Panc1 (cell line): ENCODE measurements around the gene NUP93. TPM values are rescaled to one million over a fixed set of nuclear protein-coding genes. Genes with fewer than 3 reads are reported as not detected.

ENCODE experiments used
- ATAC-seq: fragments of 200-7000 bp; cut with Tn5 transposase; 2 replicates; pipeline ENCODE4 v1.9.1; 2020; ENCODE audit warnings: mild to moderate bottlenecking, moderate library complexity
- BruUV-seq: library from RNA; stranded (reverse); fragments of 400-500 nt; replicated peaks from 2 replicates; lab custom pipeline; 2021; lab: Mats Ljungman, UMichigan
- CTCF ChIA-PET: fragments of 300-600 bp; sonication (Branson Sonifier 250); formaldehyde crosslinking; loops from one replicate; lab custom pipeline; 2022; ENCODE audit warnings: antibody characterized with exemption; lab: Charles Lee
- POLR2A ChIA-PET: fragments of 300-600 bp; sonication (Branson Sonifier 250); formaldehyde crosslinking; loops from one replicate; lab custom pipeline; 2022; ENCODE audit warnings: antibody characterized with exemption; lab: Charles Lee
- DNase-seq: peaks from one replicate; pipeline ENCODE4 v3.0.0-alpha.2; 2010; ENCODE audit warnings: low read depth, low spot score
- H3K27ac ChIP-seq: 2 replicates; pipeline ENCODE4 v1.5.1; 2011; ENCODE audit warnings: mild to moderate bottlenecking, low read length, inconsistent platforms
- H3K27me3 ChIP-seq: fragments of 200-500 bp; sonication (Bioruptor generic); 2 replicates; pipeline ENCODE4 v1.6.0; 2014; ENCODE audit warnings: low read length, inconsistent platforms; ENCODE audit not compliant: control insufficient read depth, insufficient read depth
- H3K36me3 ChIP-seq: fragments of 200-500 bp; sonication (Bioruptor generic); 2 replicates; pipeline ENCODE4 v1.5.1; 2014; ENCODE audit warnings: inconsistent platforms, mild to moderate bottlenecking, low read length, moderate library complexity; ENCODE audit not compliant: control insufficient read depth, insufficient read depth
- H3K4me1 ChIP-seq: 2 replicates; pipeline ENCODE4 v1.5.1; 2011; ENCODE audit warnings: inconsistent platforms, mild to moderate bottlenecking, low read length, moderate library complexity; ENCODE audit not compliant: control insufficient read depth, insufficient read depth
- H3K4me3 ChIP-seq, 2 experiments: 2 replicates each; pipeline ENCODE4 v1.5.1; 2011 to 2012; ENCODE audit warnings: low read depth in 2 of 2, low read length in 2 of 2, mild to moderate bottlenecking in 2 of 2, inconsistent platforms in 1 of 2, moderate library complexity in 1 of 2
- H3K9me3 ChIP-seq: fragments of 200-500 bp; sonication (Bioruptor generic); 2 replicates; pipeline ENCODE4 v1.5.1; 2014; ENCODE audit warnings: low read depth, mild to moderate bottlenecking, inconsistent platforms, low read length, moderate library complexity; ENCODE audit not compliant: control insufficient read depth, insufficient read depth
- CTCF ChIP-seq: fragments of 450-650 bp; IDR thresholded peaks from 2 replicates; pipeline ENCODE4 v1.5.1; 2017; ENCODE audit warnings: mild to moderate bottlenecking
- POLR2AphosphoS5 ChIP-seq: IDR thresholded peaks from 2 replicates; pipeline ENCODE4 v1.6.1; 2012; ENCODE audit warnings: mild to moderate bottlenecking, low read depth, low read length, moderate library complexity
- REST ChIP-seq, 2 experiments: IDR thresholded peaks; 2 replicates each; pipeline ENCODE4 v1.6.1; 2011 to 2012; ENCODE audit warnings: low read depth in 2 of 2, control low read depth in 1 of 2, low read length in 1 of 2, mild to moderate bottlenecking in 1 of 2, moderate library complexity in 1 of 2; ENCODE audit not compliant: insufficient read depth in 1 of 2
- SIN3A ChIP-seq: IDR thresholded peaks from 2 replicates; pipeline ENCODE4 v1.6.1; 2012; ENCODE audit warnings: low read depth, mild to moderate bottlenecking, low read length, moderate library complexity, borderline replicate concordance; ENCODE audit not compliant: insufficient read depth
- TCF7L2 ChIP-seq: IDR thresholded peaks from 2 replicates; pipeline ENCODE4 v1.6.1; 2011; ENCODE audit warnings: mild to moderate bottlenecking, low read depth, low read length, inconsistent platforms
- in situ Hi-C: cut with HindIII; loops from 2 replicates; pipeline ENCODE4 v1.10.0; 2016; ENCODE audit warnings: low sequenced_read_pairs, low pct_unique_long_range_greater_than_20kb
- intact Hi-C: fragments of 100-400 bp; cut with micrococcal nuclease; formaldehyde crosslinking; loops from one replicate; pipeline ENCODE4 v1.10.0; 2022; ENCODE audit not compliant: unreplicated experiment
- total RNA-seq: library from RNA; stranded (reverse); gene quantifications from one replicate; pipeline ENCODE4 v1.2.1, GENCODE V29; 2021; ENCODE audit not compliant: unreplicated experiment

Gene NUP93
- total RNA-seq, 1 experiment from 2014 or later = 88.5 TPM

DNA sequence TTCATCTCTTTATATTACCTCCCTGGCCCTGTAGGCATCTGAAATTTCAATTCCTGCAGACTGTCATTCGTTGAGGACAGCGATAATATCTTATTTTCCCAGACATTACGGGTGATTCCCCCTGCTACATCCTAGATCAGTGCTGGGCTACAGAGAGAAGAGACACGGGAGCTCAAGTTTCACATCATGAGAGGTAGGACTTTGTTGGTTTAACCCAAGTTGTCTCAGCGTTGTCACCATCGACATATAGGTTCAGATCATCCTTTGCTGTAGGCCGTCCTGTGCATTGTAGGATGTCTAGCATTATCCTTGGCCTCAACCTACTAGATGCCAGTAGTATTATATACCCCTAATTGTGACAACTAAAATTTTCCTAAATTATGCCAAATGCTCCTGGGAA lies 28.4 kb upstream of the NUP93 start:
- Histone ChIP-seq H3K27me3 (no peaks in the 10 kb centered on the region), H3K36me3 (no peaks in the 10 kb centered on the region), H3K4me3 (no peak overlapping the region), H3K27ac (no peak overlapping the region; the same call in 1 of the 2 replicates), H3K9me3 (peaks cover 3% of the 10 kb centered on the region; the same call in 1 of the 2 replicates), H3K4me1 (no peaks in the 10 kb centered on the region)
- ATAC-seq (no peak), DNase-seq (no peak)
- TF ChIP-seq CTCF (no peak), TCF7L2 (no peak), SIN3A (no peak), POLR2AphosphoS5 (no peak), REST (IDR thresholded peaks at IDR 0.05; ENCODE audit: insufficient read depth in 1 of 2, low read depth in 2 of 2, low read length in 1 of 2) (no peak)
- in situ Hi-C loops = no loop called here
- ChIA-PET CTCF (interaction anchor here (0.6 to 1.9 kb wide), 7 partner anchors 18 to 184 kb away, joined by 3 to 12 read pairs (median 5); no protein-coding TSS in a partner anchor), POLR2A (interaction anchor here (0.7 kb wide), 1 partner anchor 24 kb away, joined by 6 read pairs; no protein-coding TSS in a partner anchor)
- BruUV-seq = no TSS peak
- intact Hi-C loops = loop anchor here (5.0 kb wide), 2 partner anchors 94 to 189 kb away; partner anchors contain the start of gene MT2A

- ChIA-PET POLR2A (no interaction called here), CTCF (interaction anchor here (1.9 kb wide), 1 partner anchor 99 kb away, joined by 12 read pairs; no protein-coding TSS in a partner anchor)
- no peaks in the 10 kb centered on the region for H3K36me3 ChIP-seq
- no peaks in the 10 kb centered on the region for H3K27me3 ChIP-seq
- H3K4me1 ChIP-seq = no peaks in the 10 kb centered on the region
- no peaks in the 10 kb centered on the region for H3K9me3 ChIP-seq
- intact Hi-C loops = loop anchor here (5.0 kb wide), 2 partner anchors 96 to 191 kb away; partner anchors contain the start of gene MT2A
- no peak for TF ChIP-seq TCF7L2
- TF ChIP-seq SIN3A = no peak
- TF ChIP-seq REST (IDR thresholded peaks at IDR 0.05; ENCODE audit: insufficient read depth in 1 of 2, low read depth in 2 of 2, low read length in 1 of 2) = no peak
- no peak overlapping the region for H3K4me3 ChIP-seq
- in situ Hi-C loops = no loop called here
- no peak for ATAC-seq
- no peak overlapping the region; the same call in 1 of the 2 replicates for H3K27ac ChIP-seq
- BruUV-seq = no TSS peak
- DNase-seq = no peak
These were observed 27.1 kb upstream of the NUP93 start for GRCh38 chr16:56702836-56703235.
